Heart left ventricle (tissue), 16 donors: ENCODE measurements around the gene NFE2L2. TPM values are rescaled to one million over a fixed set of nuclear protein-coding genes. Genes with fewer than 3 reads are reported as not detected.
"Not testable (repeated sequence)": the region's sequence is repeated elsewhere in the genome, so short reads cannot be mapped to it uniquely, and the experiment has no call there.

Source experiments
- ATAC-seq, 4 donors: fragments of 200-7000 bp; cut with Tn5 transposase; one replicate each; pipeline ENCODE4 v1.9.1; 2020 to 2022; ENCODE audit warnings: moderate library complexity in 4 of 4, mild to moderate bottlenecking in 3 of 4, moderate number of reproducible peaks in 1 of 4
- DNase-seq, 5 donors: peaks; one replicate each; pipeline ENCODE4 v3.0.0-alpha.2; 2020
- H3K27ac ChIP-seq, 12 donors: fragments of 200-600 bp; sonication (generic) in 4 of 12; one replicate each; pipeline versions ENCODE4 v1.5.0 to v1.8.0; 2016 to 2022; ENCODE audit warnings: mild to moderate bottlenecking in 2 of 12
- H3K27me3 ChIP-seq, 9 donors: fragments of 200-600 bp; sonication (generic) in 2 of 9; one replicate each; pipeline versions ENCODE4 v1.5.1 to v1.8.0; 2016 to 2022; ENCODE audit warnings: mild to moderate bottlenecking in 3 of 9
- H3K36me3 ChIP-seq, 9 donors: fragments of 200-600 bp; sonication (generic) in 2 of 9; one replicate each; pipeline versions ENCODE4 v1.5.0 to v1.8.0; 2018 to 2022; ENCODE audit warnings: mild to moderate bottlenecking in 2 of 9
- H3K4me1 ChIP-seq, 12 donors: fragments of 200-600 bp; sonication (generic) in 4 of 12; one replicate each; pipeline versions ENCODE4 v1.5.0 to v1.8.0; 2016 to 2022; ENCODE audit warnings: mild to moderate bottlenecking in 3 of 12
- H3K4me3 ChIP-seq, 12 donors: fragments of 200-600 bp; sonication (generic) in 4 of 12; one replicate each; pipeline versions ENCODE4 v1.5.0 to v1.8.0; 2017 to 2022; ENCODE audit warnings: mild to moderate bottlenecking in 9 of 12, moderate library complexity in 4 of 12
- H3K9me3 ChIP-seq, 12 donors: fragments of 200-600 bp; sonication (generic) in 4 of 12; one replicate each; pipeline versions ENCODE4 v1.5.0 to v1.8.0; 2016 to 2022; ENCODE audit warnings: mild to moderate bottlenecking in 1 of 12
- POLR2A ChIP-seq, 2 donors: fragments of 450-650 bp; IDR thresholded peaks; one replicate each; pipeline ENCODE4 v1.6.1; 2017; ENCODE audit warnings: antibody characterized with exemption in 2 of 2, mild to moderate bottlenecking in 2 of 2, moderate library complexity in 2 of 2
- WGBS, 4 donors: extraction: QIAGEN DNeasy Blood & Tissue Kit in 2 of 4; methylation state at CpG; one replicate each; pipeline versions ENCODE4 v1.1.5 to v1.1.7; 2013 to 2018; 5-methylcytosine and 5-hydroxymethylcytosine counted together
- intact Hi-C, 10 donors: fragments of 100-400 bp; cut with DNase I; formaldehyde crosslinking; loops; one replicate each; pipeline versions ENCODE4 v1.11.1 to v1.14.2; 2022
- polyA plus RNA-seq, 2 donors: library from polyadenylated mRNA; stranded (reverse); fragments of 200-250 nt; gene quantifications; one replicate each; pipeline ENCODE4 v1.2.3, GENCODE V29; 2013
- total RNA-seq, 9 donors: library from RNA; depleted of rRNA in 2 of 9; stranded (reverse); fragments of >200 nt in 2 of 9; fragmentation: NEBNext Ultra II Directional in 3 of 9; extraction: Animal tissue kit (Norgen Biotek cat#: 25700) in 3 of 9; gene quantifications; one replicate each; pipeline versions ENCODE4 v1.1.0 to v1.2.4, GENCODE V29; 2016 to 2023
- TF ChIP-seq, protein P1 (sequence below), 12 donors: fragments of 200-600 bp; sonication (generic) in 4 of 12; IDR thresholded peaks; one replicate each; pipeline versions ENCODE4 v1.5.0 to v1.8.0; 2018 to 2022; ENCODE audit warnings: antibody characterized with exemption in 12 of 12, mild to moderate bottlenecking in 5 of 12
- donor health status: ischemic (EF 13 %, LVEDD 7.1; RV severe dilation, severe dysfunction).
- donor health status: healthy with polysubstance abuse.
- donor health status: DM: no; HTN: yes; CAD: no.
- donor health status: DM: no; HTN: no; CAD: no.
- donor health status: ischemic (EF 25% LVEDD 6.9; RV normal size, moderate dysfunction).
- donor health status: ischemic (EF 25% LVEDD 5.7; RV mildly dilated, moderate dysfunction).
- donor health status: healthy.
- donor health status: DM: yes; HTN: yes; CAD: no.
- donor health status: ischemic (EF 35%, LVEDD 5.7; RV mildly dilated, moderate dysfunction).
- donor health status: nonischemic (EF 11% LVEDD 7.7; RV severe dilation, severe dysfunction).
- donor health status: DM: yes; HTN: yes; CAD: no.
- donor health status: PGD.
- donor health status: ischemic (EF 29% LVEDD 5.4; RV normal size, mild dysfunction).
- donor health status: nonischemic (EF 23%, LVEDD 6.1; RV moderate dilation, normal function).

The NFE2L2 gene
- total and polyA plus RNA-seq, 11 donors, result 17.0 to 82.5 (median 54.8) TPM

DNA sequence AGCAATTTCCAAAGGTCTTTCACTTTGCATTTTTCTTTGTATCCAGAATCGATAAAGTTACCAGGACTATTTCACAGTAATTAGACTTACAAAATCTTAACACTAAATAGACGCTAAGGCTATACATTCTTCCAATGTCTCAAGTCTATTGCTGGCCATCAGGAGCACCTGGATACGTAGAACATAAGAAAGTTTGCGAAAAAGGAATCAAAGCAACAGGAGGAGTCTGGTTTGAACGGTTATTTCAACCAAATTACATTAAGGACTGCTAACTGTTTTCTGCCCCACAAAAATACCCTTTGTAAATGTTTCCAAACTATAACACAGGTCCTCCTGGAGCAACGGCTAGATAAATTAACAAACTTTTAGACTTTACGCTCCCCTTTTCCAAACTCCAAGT, 53.4 kb downstream of the NFE2L2 start:
- peak overlapping the region in 11 of 12 donors; percentile 36 to 90 (median 77) for H3K4me3 ChIP-seq
- DNase-seq (no peak), ATAC-seq (no peak)
- no peaks in the 10 kb centered on the region for H3K27me3 ChIP-seq
- TF ChIP-seq, protein P1, sequence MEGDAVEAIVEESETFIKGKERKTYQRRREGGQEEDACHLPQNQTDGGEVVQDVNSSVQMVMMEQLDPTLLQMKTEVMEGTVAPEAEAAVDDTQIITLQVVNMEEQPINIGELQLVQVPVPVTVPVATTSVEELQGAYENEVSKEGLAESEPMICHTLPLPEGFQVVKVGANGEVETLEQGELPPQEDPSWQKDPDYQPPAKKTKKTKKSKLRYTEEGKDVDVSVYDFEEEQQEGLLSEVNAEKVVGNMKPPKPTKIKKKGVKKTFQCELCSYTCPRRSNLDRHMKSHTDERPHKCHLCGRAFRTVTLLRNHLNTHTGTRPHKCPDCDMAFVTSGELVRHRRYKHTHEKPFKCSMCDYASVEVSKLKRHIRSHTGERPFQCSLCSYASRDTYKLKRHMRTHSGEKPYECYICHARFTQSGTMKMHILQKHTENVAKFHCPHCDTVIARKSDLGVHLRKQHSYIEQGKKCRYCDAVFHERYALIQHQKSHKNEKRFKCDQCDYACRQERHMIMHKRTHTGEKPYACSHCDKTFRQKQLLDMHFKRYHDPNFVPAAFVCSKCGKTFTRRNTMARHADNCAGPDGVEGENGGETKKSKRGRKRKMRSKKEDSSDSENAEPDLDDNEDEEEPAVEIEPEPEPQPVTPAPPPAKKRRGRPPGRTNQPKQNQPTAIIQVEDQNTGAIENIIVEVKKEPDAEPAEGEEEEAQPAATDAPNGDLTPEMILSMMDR (IDR thresholded peaks at IDR 0.05), result no peak
- TF ChIP-seq POLR2A (IDR thresholded peaks at IDR 0.05), result no peak
- WGBS, 4 donors, result 62 to 74% (median 69%) methylated on average over 7 of the region's 7 CpGs
- H3K27ac ChIP-seq, result peak overlapping the region; percentile 87 to 100 (median 98)
- no peaks in the 10 kb centered on the region for H3K9me3 ChIP-seq
- peaks cover 10 to 44% (median 35%) of the 10 kb centered on the region in 12 donors for H3K4me1 ChIP-seq
- intact Hi-C loops, result loop anchor here in 4 of 10 donors (5.0 kb wide), 3 partner anchors 44 to 116 kb away; partner anchors contain the start of gene NFE2L2 (in 2 of the 4)
- H3K36me3 ChIP-seq, result peaks cover 0 to 23% (median 11%) of the 10 kb centered on the region in 9 donors

DNA sequence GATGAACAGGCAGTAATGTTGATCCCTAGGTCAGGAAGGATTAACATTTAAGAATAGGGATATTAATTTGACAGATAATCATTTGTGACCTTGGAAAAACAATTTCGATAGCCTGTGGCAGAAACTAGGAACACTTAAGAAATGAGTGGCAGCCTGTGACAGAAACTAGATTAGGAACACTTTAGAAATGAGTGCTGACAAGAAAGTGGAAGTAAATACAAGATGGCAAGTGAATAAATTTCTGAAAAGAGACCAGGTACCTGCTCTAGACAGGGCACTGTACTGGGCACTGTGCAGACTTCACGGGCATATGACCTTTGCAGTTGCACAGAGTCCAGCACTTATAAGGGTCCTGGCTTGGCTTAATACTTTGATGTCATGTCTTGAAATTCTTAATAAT, 57.4 kb downstream of the NFE2L2 start:
- TF ChIP-seq, protein P1 (IDR thresholded peaks at IDR 0.05), result no peak
- no peak for TF ChIP-seq POLR2A (IDR thresholded peaks at IDR 0.05)
- WGBS, 4 donors, result 46 to 59% (median 53%) methylated on average over 2 of the region's 2 CpGs

DNA sequence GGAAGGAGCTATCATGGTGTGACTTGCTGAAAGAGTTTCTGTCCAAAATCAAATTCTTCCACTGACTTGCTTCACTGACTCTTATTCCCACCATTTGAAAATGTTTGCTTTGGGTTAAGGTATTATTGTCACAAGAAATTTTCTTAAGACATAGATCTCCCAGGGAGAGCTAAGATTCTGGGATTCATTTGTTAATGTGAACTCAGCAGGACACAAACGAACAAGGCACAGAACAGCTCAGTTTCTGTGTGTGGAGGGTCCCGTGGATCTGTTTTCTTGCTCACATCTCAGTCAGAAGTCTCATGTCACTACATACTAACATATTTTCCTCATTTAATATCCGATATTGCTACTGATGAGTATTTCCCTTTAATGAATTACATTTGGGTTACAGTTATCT, 60.1 kb downstream of the NFE2L2 start:
- H3K9me3 ChIP-seq, result no peaks in the 10 kb centered on the region
- ATAC-seq (no peak), DNase-seq (no peak)
- no peak for TF ChIP-seq POLR2A (IDR thresholded peaks at IDR 0.05)
- TF ChIP-seq, protein P1 (IDR thresholded peaks at IDR 0.05), result no peak
- WGBS, 4 donors, result 81 to 88% (median 82%) methylated on average over 3 of the region's 3 CpGs
- H3K36me3 ChIP-seq, result no peaks in the 10 kb centered on the region
- H3K4me3 ChIP-seq, result no peak overlapping the region
- H3K27ac ChIP-seq, result no peak overlapping the region
- H3K27me3 ChIP-seq, result no peaks in the 10 kb centered on the region
- peaks cover 0 to 7% (median 0%) of the 10 kb centered on the region in 12 donors for H3K4me1 ChIP-seq
- intact Hi-C loops, result no loop called here

More for the DNA sequence above, 57.4 kb downstream of the NFE2L2 start:
- intact Hi-C loops, result loop anchor here in 3 of 10 donors (5.0 kb wide), 1 partner anchor 35 kb away; no protein-coding TSS in a partner anchor
- DNase-seq (no peak), ATAC-seq (peak in 1 of 4 donors; percentile 53)
- Histone ChIP-seq H3K4me3 (no peak overlapping the region), H3K27me3 (no peaks in the 10 kb centered on the region), H3K9me3 (no peaks in the 10 kb centered on the region), H3K4me1 (peaks cover 0 to 19% (median 13%) of the 10 kb centered on the region in 12 donors), H3K36me3 (no peaks in the 10 kb centered on the region), H3K27ac (no peak overlapping the region)

DNA sequence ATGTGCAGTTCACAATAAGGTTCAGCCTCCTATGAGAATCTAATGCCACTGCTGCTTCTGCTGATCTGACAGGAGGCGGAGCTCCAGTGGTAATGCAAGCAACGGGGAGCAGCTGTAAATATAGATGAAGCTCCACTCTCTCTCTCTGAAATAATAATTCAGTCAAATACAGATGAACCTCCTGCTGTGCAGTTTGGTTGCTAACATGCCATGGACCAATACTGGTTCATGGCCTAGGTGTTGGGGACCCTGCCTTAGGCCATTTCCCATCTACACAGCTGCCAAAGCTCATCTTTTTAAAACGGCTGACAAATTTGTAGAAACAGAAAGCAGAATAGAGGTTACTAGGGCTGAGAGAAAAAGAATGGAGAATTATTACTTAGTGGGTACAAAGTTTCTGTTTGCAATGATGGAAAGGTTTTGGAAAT, 62.6 kb downstream of the NFE2L2 start:
- TF ChIP-seq POLR2A (IDR thresholded peaks at IDR 0.05), result no peak
- TF ChIP-seq, protein P1 (IDR thresholded peaks at IDR 0.05), result no peak
- no peak for DNase-seq
- Histone ChIP-seq H3K36me3 (no peaks in the 10 kb centered on the region), H3K4me3 (no peak overlapping the region), H3K9me3 (no peaks in the 10 kb centered on the region), H3K27ac (no peak overlapping the region), H3K4me1 (peaks cover 0 to 2% (median 0%) of the 10 kb centered on the region in 12 donors), H3K27me3 (no peaks in the 10 kb centered on the region)
- intact Hi-C loops, result no loop called here
- 63 to 80% (median 70%) methylated on average over 3 of the region's 3 CpGs for WGBS, 4 donors
- no peak for ATAC-seq

DNA sequence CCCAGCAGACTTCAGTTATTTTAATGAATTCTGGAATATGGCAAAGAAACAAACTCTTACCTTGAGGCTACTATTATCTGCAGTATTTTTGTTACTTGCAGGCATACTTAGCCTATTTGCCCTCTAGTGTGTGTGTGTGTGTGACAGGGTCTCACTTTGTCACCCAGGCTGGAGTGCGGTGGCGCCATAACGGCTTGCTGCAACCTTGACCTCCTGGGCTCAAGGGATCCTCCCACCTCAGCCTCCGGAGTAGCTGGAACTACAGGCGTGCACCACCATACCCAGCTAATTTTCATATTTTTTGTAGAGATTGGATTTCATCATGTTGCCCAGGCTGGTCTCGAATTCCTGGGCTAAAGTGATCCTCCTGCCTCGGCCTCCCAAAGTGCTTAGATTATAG, 64.1 kb downstream of the NFE2L2 start:
- intact Hi-C loops, H3K4me1 ChIP-seq, H3K36me3 ChIP-seq, DNase-seq, H3K27me3 ChIP-seq, H3K9me3 ChIP-seq, H3K27ac ChIP-seq, H3K4me3 ChIP-seq, ATAC-seq: not testable (repeated sequence)
- WGBS, 4 donors, result 96 to 98% (median 97%) methylated on average over 7 of the region's 7 CpGs
